DOHH2 (cell line): ENCODE measurements around the gene APLF.

ENCODE experiments used
- EZH2phosphoT487 ChIP-seq: fragments of 200-600 bp; sonication (generic); IDR thresholded peaks from 2 replicates; pipeline ENCODE4 v1.6.1; 2017; ENCODE audit warnings: borderline replicate concordance, mild to moderate bottlenecking, antibody characterized with exemption, low read length, moderate library complexity, mixed read lengths
- TF ChIP-seq, protein P1 (sequence below): fragments of 200-600 bp; sonication (generic); IDR thresholded peaks from one replicate; pipeline ENCODE4 v1.5.1; 2014; ENCODE audit warnings: antibody characterized with exemption, mild to moderate bottlenecking, low read depth, low read length; ENCODE audit not compliant: poor library complexity, severe bottlenecking

DNA sequence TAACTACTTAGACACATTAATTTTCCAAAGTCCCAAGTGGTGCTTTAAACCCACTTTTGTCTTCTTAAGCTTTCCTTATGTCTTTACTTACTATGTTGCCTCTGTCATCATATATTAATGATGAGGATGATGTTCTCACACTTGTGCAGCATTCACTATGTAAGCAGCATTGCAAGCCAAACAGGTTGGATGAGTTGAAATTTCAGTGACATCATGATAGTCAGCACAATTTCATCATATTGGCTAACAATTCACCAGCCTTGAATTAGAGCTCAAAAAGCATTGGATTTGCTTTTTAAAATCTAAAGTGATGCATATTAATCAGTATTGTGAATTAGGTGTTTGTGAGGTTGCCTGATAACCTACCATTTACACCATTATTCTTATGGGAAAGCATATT lies 7.7 kb downstream of the APLF start:
- TF ChIP-seq, protein P1, sequence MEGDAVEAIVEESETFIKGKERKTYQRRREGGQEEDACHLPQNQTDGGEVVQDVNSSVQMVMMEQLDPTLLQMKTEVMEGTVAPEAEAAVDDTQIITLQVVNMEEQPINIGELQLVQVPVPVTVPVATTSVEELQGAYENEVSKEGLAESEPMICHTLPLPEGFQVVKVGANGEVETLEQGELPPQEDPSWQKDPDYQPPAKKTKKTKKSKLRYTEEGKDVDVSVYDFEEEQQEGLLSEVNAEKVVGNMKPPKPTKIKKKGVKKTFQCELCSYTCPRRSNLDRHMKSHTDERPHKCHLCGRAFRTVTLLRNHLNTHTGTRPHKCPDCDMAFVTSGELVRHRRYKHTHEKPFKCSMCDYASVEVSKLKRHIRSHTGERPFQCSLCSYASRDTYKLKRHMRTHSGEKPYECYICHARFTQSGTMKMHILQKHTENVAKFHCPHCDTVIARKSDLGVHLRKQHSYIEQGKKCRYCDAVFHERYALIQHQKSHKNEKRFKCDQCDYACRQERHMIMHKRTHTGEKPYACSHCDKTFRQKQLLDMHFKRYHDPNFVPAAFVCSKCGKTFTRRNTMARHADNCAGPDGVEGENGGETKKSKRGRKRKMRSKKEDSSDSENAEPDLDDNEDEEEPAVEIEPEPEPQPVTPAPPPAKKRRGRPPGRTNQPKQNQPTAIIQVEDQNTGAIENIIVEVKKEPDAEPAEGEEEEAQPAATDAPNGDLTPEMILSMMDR = no peak
- TF ChIP-seq EZH2phosphoT487 = no peak
